PFSK-1 (cell line): Measurements from ENCODE around the gene TPRX1.

Source experiments
- FOXP2 ChIP-seq: optimal IDR thresholded peaks from 2 replicates; pipeline ENCODE3; 2011; ENCODE audit warnings: borderline replicate concordance, control low read depth, inconsistent platforms; ENCODE audit not compliant: insufficient read depth; ENCODE audit errors: extremely low read length, extremely low read depth
- POLR2AphosphoS5 ChIP-seq: IDR thresholded peaks from 2 replicates; pipeline ENCODE4 v1.6.1; 2012; ENCODE audit warnings: low read depth, mild to moderate bottlenecking, control low read depth, low read length, moderate library complexity
- REST ChIP-seq, 2 experiments: IDR thresholded peaks; 2 replicates each; pipeline versions ENCODE4 v1.6.1 to v1.8.0; 2011 to 2012; ENCODE audit warnings: low read depth in 2 of 2, low read length in 2 of 2, control low read depth in 1 of 2, inconsistent platforms in 1 of 2, mild to moderate bottlenecking in 1 of 2, moderate library complexity in 1 of 2; ENCODE audit not compliant: insufficient read depth in 1 of 2
- SIN3A ChIP-seq: IDR thresholded peaks from 2 replicates; pipeline ENCODE4 v1.6.1; 2012; ENCODE audit warnings: mild to moderate bottlenecking, low read length, moderate library complexity, borderline replicate concordance; ENCODE audit not compliant: insufficient read depth
- TAF1 ChIP-seq: IDR thresholded peaks from 2 replicates; pipeline ENCODE4 v1.6.1; 2012; ENCODE audit warnings: low read length, control low read depth, borderline replicate concordance; ENCODE audit not compliant: insufficient read depth

TPRX1 gene

DNA sequence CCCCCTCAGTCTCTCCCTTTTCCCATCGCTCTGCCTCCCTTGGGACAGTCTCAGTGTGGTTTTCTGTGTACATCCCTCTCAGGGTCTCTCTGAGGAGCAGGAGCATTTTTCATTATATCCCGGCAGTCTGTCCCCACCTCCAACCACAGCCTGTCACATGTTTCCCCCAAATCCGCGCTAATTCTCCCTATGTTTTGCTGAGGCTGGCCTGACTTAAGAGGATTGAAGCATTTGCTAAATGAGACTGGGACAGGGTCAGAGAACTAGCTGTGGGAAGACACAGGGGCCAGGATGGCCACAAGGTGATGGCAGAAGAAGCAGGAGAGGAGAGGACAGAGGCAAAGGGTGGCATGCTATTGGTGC, 5.5 kb downstream of the TPRX1 start:
- TF ChIP-seq FOXP2 (no peak), TAF1 (no peak), SIN3A (no peak), POLR2AphosphoS5 (no peak), REST (IDR thresholded peaks at IDR 0.05; ENCODE audit: insufficient read depth in 1 of 2, low read depth in 2 of 2, low read length in 2 of 2) (no peak)

- TF ChIP-seq POLR2AphosphoS5, result no peak
- TF ChIP-seq REST (IDR thresholded peaks at IDR 0.05; ENCODE audit: insufficient read depth in 1 of 2, low read depth in 2 of 2, low read length in 2 of 2), result no peak
- TF ChIP-seq TAF1, result no peak
- no peak for TF ChIP-seq FOXP2
- no peak for TF ChIP-seq SIN3A
Observed at GRCh38 chr19:47797996-47798903, 6.1 kb downstream of the TPRX1 start.

DNA sequence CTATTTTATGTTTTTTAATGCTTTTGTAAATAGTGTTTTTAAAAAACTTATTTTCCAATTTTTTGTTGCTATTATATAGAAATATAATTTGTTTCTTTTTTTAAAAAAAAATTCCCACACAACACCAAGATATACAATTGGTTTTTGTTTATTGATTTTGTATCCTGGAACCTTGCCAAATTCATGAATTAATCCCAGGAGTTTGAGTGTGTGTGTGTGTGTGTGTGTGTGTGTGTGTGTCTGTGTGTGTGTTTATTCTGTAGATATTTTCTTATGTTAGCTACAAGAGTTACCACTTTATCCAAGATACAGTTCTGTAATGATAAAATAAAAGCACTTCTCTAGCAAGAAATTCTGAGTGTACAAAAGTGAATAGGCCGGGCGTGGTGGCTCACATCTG, 7.6 kb downstream of the TPRX1 start:
- TF ChIP-seq POLR2AphosphoS5 (no peak), REST (IDR thresholded peaks at IDR 0.05; ENCODE audit: insufficient read depth in 1 of 2, low read depth in 2 of 2, low read length in 2 of 2) (no peak), FOXP2 (no peak), TAF1 (no peak), SIN3A (no peak)

DNA sequence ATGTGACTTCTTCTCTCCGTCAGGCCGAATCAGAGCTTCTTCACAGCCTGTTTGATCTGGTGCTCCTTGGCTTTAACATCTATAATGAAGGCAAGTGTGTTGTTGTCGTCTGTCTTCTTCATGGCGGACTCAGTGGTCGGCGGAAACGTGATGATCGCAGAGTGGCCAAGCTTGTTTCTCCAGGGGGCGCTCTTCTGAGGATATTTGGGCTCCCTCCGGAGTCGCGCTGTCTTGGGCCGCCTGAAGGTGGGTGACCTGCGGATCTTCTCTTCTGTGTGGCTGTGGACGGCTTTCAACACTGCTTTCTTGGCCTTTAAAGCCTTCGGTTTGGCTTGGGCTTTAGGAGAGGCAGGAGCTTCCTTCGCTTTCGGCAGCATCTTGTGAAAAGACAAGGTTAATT, 9.8 kb downstream of the TPRX1 start:
- TF ChIP-seq POLR2AphosphoS5 (no peak), REST (IDR thresholded peaks at IDR 0.05; ENCODE audit: insufficient read depth in 1 of 2, low read depth in 2 of 2, low read length in 2 of 2) (no peak), SIN3A (no peak), FOXP2 (no peak), TAF1 (no peak)
